ENCODE data around the gene BCAS3.
"Not testable (repeated sequence)": the region's sequence is repeated elsewhere in the genome, so short reads cannot be mapped to it uniquely, and the experiment has no call there.

BCAS3 gene

DNA sequence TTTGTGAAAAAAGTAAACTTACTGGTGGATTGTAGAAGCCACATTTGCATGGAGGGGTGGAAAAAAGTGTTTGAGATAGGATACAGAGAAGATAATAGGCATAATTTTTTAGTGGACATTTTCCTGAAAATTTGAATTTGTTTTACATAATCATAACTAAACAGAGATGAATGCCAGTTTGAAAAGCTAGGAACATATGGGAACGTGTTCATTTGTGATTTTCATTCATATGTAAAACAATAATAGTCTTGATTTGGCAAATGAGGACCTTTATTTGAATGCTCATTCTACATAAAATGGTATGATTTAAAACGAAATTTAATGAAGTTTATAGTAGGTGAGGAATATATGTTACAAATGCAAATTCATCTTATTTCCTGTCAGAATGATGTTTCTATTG lies 263.9 kb downstream of the BCAS3 start:
- DNase-seq: no peak

DNA sequence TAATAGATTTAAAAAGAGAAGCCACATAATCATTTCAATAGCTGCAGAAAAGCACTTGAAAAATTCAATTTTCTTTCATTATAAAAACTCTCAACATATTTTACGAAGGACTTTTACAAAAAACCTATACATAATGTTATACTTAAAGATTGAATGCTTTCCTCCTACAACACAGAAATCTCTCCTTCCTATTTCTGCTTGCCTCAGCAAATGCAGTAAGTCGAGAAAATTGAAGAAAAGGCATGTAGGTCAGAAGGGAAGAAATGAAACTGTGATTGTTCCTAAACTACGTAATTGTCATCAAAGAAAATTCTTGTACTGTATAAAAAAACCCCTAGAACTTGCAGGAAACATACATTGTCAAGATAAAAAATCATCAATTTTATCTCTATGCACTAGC lies 267.1 kb downstream of the BCAS3 start:
- DNase-seq: no peak

- no peak for DNase-seq
Observed at GRCh38 chr17:60947100-60947499, 269.4 kb downstream of the BCAS3 start.

GRCh38 chr17:60947543-60947942 lies 269.9 kb downstream of the BCAS3 start:
- no peak for DNase-seq

DNA sequence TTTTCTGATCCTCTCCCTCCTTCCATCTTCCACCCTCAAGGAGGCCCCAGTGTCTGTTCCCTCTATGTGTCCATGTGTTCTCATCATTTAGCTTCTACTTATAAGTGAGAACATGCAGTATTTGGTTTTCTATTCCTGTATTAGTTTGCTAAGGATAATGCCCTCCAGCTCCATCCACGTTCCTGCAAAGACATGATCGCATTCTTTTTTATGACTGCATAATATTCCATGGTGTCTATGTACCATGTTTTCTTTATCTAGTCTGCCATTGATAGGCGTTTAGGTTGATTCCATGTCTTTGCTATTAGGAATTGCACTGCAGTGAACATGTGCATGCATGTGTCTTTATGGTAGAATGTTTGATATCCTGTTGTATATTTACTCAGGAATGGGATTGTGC lies 275.1 kb downstream of the BCAS3 start:
- no peak for DNase-seq

DNA sequence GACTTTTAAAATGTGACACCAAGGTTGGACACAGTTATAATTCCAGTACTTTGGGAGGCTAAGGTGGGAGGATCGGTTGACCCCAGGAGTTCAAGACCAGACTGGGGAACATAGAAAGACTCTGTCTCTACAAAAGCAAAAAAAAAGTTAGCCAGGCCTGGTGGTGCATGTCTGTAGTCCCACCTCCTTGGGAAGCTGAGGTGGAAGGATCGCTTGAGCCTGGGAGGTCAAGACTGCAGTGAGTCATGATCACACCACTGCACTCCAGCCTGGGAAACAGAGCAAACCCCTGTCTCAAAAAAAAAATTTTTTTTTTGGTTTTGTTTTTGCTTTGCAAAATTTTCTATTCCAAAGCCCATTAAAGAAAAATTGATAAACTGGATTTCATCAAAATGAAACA lies 281.4 kb downstream of the BCAS3 start:
- DNase-seq: no peak

DNA sequence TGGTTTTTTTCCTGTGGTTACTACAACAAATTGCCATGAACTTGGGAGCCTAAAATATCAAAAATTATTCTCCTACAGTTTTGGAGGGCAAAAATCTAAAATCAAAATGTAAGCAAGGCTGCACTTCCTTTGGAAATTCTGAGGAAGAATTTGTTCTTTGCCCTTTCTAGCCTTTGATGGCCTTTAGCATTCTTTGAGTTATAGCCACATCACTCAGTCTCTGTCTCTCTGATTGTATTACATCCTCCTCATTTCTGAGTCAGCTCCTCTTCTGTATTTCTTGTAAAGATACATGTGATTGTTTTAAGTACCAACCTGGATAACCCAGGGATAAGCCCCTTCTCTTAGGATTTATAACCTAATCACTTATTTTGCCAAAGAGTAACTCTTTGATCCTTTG lies 282.0 kb downstream of the BCAS3 start:
- DNase-seq: no peak

GRCh38 chr17:60960398-60961065 lies 282.9 kb downstream of the BCAS3 start:
- DNase-seq: no peak

DNA sequence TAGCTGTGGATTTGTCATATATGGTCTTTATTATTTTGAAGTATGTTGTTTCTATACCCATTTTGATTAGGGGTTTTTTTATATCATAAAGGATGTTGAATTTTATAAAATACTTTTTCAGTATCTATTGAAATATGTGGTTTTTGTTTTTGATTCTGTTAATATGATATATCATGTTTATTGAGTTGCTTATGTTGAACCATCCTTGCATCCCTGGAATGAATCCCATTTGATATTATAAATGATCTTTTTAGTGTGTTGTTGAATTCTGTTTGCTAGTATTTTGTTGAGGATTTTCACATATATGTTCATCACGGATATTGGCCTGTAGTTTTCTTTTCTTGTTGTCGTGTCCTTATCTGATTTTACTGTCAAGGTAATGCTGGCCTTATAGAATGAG lies 286.5 kb downstream of the BCAS3 start:
- no peak for DNase-seq

DNA sequence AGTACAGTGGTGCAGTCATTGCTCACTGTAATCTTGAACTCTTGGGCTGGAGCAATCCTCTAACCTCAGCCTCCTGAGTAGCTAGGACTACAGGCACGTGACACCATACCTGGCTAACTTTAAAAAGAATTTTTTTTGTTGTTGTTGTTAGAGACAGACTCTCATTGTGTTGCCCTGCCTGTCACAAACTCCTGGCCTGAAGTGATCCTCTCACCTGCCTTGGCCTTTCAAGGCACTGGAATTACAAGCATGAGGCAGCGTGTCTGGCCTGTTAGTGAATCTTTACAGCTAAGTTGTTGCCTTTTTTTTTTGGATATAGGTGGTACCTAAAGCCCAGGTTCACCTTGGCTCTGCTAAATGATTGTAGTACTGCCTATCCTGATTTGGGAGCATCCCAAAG lies 290.6 kb downstream of the BCAS3 start:
- DNase-seq: no peak

- no peak for DNase-seq
Observed at GRCh38 chr17:60969500-60970037, 291.9 kb downstream of the BCAS3 start.

- DNase-seq: no peak
Observed at GRCh38 chr17:60970741-60971140, 293.1 kb downstream of the BCAS3 start.

GRCh38 chr17:60971515-60972369 lies 294.1 kb downstream of the BCAS3 start:
- DNase-seq: peak; percentile 51

DNA sequence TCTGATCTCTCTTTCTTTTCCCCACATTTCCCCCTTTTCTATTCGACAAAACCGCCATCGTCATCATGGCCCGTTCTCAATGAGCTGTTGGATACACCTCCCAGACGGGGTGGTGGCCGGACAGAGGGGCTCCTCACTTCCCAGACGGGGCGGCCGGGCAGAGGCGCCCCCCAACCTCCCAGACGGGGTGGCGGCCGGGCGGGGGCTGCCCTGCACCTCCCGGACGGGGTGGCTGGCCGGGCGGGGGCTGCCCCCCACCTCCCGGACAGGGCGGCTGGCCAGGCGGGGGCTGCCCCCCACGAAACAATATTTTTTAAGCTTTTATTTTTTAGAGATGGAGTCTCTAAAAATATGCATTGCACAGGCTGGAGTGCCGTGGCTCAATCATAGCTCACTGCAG lies 299.2 kb downstream of the BCAS3 start:
- DNase-seq: not testable (repeated sequence)

DNA sequence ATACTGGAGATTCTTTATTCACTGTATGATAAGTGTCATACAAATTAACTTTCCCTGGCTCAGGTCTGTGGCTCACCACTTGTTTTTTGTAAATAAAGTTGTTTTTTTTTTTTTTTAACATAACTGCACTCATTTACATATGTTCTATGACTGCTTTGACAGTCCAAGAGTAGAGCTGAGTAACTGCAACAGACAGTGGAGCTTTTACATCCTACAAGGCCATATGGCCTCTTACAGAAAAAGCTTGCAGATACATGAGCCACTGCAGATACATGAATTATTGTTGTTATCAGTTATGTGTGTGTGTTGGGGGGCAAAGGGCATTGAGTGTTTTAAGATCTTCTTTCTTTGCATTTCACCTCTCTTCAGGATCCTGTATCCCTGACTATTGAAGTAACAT lies 311.7 kb downstream of the BCAS3 start:
- DNase-seq: peak; percentile 33

DNA sequence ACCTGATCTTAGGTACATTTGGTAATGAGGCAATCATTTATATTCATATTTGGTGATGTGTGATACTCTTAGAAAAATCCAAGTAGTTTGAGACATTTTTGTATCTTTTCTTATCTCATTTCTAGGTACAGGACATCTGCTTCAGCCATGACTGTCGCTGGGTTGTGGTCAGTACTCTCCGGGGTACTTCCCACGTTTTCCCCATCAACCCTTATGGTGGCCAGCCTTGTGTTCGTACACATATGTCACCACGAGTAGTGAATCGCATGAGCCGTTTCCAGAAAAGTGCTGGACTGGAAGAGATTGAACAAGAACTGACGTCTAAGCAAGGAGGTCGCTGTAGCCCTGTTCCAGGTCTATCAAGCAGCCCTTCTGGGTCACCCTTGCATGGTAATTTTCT lies 312.2 kb downstream of the BCAS3 start:
- no peak for DNase-seq

- DNase-seq: no peak
Observed at GRCh38 chr17:60993497-60993896, 315.8 kb downstream of the BCAS3 start.

DNA sequence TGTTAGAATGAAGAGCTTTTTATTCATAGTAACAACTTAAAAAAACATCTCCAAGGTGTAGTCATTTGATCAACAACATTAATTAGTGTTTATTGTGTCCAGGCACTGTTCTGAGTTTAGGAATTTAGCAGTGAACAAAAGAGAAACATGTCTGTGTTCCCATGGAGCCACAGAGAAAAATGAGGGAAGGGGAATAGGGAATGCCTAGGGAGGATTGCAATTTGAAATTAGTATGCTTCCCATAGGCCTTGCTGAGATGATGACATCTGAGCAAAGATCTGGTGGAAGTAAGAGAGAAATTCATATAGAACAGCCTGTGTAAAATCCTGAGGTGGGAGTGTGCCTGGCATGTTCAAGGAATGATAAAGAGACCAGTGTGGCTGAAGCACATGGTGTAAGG lies 318.0 kb downstream of the BCAS3 start:
- no peak for DNase-seq

DNA sequence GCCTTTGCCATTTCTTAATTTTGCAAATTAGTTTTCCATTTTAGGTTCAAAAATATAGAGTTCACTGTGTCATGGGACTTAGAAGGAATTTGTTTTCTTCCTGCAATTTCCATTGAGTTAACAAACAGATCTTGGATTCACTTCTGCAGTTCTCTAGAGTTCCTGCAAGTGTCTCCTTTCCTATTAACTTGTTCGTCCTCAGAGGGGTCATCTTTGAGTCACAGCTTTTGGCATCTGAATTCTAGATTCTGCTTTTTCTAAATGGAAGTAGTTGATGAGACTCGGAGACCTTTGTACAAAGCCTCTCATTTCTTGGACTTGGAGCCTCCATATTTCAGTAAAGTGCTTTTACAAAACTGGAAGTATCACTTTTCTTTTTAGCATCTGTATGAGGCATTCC lies 323.3 kb downstream of the BCAS3 start:
- DNase-seq: no peak

DNA sequence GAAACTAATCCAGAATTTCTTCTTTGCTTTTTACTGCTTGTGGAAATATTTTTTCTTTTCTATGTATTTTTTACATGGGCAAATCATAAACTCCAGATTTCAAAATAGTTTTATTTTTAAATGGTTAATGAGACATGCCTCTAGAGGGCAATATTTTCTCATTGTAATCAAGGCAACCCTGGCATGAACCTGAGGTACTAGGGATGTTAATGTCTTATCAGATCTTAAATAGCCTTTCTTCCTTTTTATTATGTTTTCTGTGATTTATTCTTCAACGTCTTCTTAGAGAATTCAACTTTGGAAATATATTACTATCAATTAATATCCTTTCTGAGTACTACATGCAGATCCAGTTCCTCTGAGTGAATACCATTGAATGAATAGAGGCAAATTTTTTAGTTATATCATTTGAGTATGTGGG lies 324.7 kb downstream of the BCAS3 start:
- DNase-seq: peak; percentile 82

GRCh38 chr17:61005358-61005757 lies 327.7 kb downstream of the BCAS3 start:
- no peak for DNase-seq

DNA sequence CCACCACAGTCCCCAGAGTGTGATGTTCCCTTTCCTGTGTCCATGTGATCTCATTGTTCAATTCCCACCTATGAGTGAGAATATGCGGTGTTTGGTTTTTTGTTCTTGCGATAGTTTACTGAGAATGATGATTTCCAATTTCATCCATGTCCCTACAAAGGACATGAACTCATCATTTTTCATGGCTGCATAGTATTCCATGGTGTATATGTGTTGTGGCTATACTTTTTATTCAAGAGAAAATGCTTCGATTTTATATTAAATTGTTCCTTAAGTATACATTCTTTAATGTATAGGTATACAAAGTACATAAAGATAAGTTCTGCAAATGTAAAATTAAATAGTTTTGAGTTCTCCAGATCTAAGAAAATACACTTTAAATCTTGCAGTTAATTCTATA lies 328.3 kb downstream of the BCAS3 start:
- DNase-seq: not testable (repeated sequence)

DNA sequence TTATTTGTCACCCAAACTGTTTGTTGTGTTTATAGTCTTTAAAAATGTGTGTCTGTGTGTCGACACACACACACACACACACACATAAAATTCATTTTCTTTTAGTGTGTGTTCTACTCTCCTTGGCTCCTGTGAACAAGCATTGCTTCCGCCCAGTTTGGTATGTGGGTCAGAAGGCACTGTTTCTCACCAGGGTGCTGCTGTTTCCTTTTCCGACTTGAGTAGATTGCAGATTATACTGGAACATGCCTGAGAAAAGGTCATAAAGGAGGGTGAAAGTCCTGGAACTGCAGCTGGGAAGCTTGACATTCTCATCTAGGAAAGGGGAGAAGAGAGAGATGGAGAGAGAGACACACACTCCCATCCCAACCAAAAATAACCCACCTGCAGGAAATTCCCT lies 330.3 kb downstream of the BCAS3 start:
- no peak for DNase-seq

DNA sequence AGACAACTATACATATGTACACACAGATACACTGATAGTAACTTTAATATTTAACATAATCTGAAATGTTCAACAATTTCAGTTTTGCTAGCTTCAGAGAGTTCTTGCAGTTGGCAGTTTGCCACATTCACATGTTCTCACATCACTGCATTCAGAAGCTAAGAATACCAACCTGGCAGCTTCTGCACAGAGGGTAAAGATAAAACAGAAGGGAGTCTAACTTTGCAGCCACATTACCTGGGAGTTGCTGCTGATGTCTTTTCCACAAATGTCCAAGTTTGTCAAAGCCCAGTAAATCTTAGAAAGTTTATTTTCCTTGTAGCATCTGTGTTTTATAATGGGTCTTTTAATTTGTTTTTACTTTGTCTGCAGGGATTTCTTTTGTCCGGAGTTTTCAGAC lies 332.0 kb downstream of the BCAS3 start:
- peak; percentile 44 for DNase-seq

Measured in NCI-H1694 treated with DMSO at 0.1 percent for 48 hours (cell line).